C4-2B (cell line): ENCODE results near the gene PIK3CG.

ENCODE experiments used
- CTCF ChIP-seq: fragments of 450-650 bp; conservative IDR thresholded peaks from 2 replicates; pipeline ENCODE4 v1.5.1; 2017; ENCODE audit warnings: mild to moderate bottlenecking
- ZFX ChIP-seq: fragments of 450-650 bp; IDR thresholded peaks from 2 replicates; pipeline ENCODE4 v1.6.1; 2017

GRCh38 chr7:106887421-106887820, 22.3 kb downstream of the PIK3CG start:
- no peak for TF ChIP-seq CTCF
- no peak for TF ChIP-seq ZFX
